HepG2 (cell line): ENCODE results near the gene COL27A1. TPM values are rescaled to one million over a fixed set of nuclear protein-coding genes. Genes with fewer than 3 reads are reported as not detected.

Experiments used
- ATAC-seq: fragments of 200-7000 bp; cut with Tn5 transposase; 3 replicates; pipeline ENCODE4 v1.9.1; 2020; ENCODE audit warnings: mild to moderate bottlenecking, moderate library complexity
- BruUV-seq: library from RNA; stranded (reverse); fragments of 400-500 nt; replicated peaks from 2 replicates; lab custom pipeline; 2021; lab: Mats Ljungman, UMichigan
- CTCF ChIA-PET: fragments of 300-600 bp; formaldehyde crosslinking; extraction: SDS; loops from one replicate; lab custom pipeline; 2021; ENCODE audit warnings: low total read pairs, inconsistent platforms, low intra/inter-chr PET ratio; lab: Yijun Ruan, JAX
- POLR2A ChIA-PET: fragments of 350-600 bp; sonication (Branson Sonifier 250); formaldehyde crosslinking; loops from one replicate; lab custom pipeline; 2020; ENCODE audit warnings: antibody characterized with exemption, inconsistent platforms; lab: Yijun Ruan, JAX
- DNase-seq: peaks from one replicate; pipeline ENCODE4 v3.0.0-alpha.2; 2015; ENCODE audit warnings: low spot score
- FAIRE-seq: peaks from 3 replicates; lab custom pipeline; 2011; peaks lifted over from hg19 to GRCh38; lab: Jason Lieb, UNC
- H2AFZ ChIP-seq: one replicate; pipeline ENCODE4 v1.6.1; 2011; ENCODE audit warnings: low read length, inconsistent platforms
- H3K27ac ChIP-seq: fragments of 300-600 bp; 3 replicates; pipeline ENCODE4 v1.8.0; 2011; ENCODE audit warnings: mixed run types, mild to moderate bottlenecking, mixed read lengths, low read length, inconsistent platforms; ENCODE audit not compliant: insufficient read depth; ENCODE audit errors: extremely low read length
- H3K27me3 ChIP-seq, 2 experiments: fragments of 200-600 bp in 1 of 2; 2 replicates in 1 of 2; 3 replicates in 1 of 2; pipeline versions ENCODE4 v1.6.0 to v1.8.0; 2011; ENCODE audit warnings: low read length in 2 of 2, mild to moderate bottlenecking in 2 of 2, moderate library complexity in 2 of 2, inconsistent platforms in 1 of 2; ENCODE audit not compliant: insufficient read depth in 2 of 2, control insufficient read depth in 1 of 2
- H3K36me3 ChIP-seq, 2 experiments: fragments of 200-600 bp in 1 of 2; replicated peaks in 1 of 2; 2 replicates in 1 of 2; 3 replicates in 1 of 2; pipeline versions ENCODE4 v1.5.1 to v1.8.0; 2011; ENCODE audit warnings: low read length in 2 of 2, inconsistent platforms in 1 of 2; ENCODE audit not compliant: insufficient read depth in 2 of 2, control insufficient read depth in 1 of 2
- H3K4me1 ChIP-seq: 2 replicates; pipeline ENCODE4 v1.5.1; 2012; ENCODE audit warnings: low read length, inconsistent platforms; ENCODE audit not compliant: insufficient read depth
- H3K4me2 ChIP-seq: 2 replicates; pipeline ENCODE4 v1.6.0; 2011; ENCODE audit warnings: low read depth, low read length, inconsistent platforms
- H3K4me3 ChIP-seq, 3 experiments: fragments of 200-600 bp in 1 of 3; sonication (generic), shearing (Covaris generic) in 1 of 3; replicated peaks in 1 of 3; 2 replicates each; pipeline ENCODE4 v1.5.1; 2011 to 2016; ENCODE audit warnings: low read length in 3 of 3, inconsistent platforms in 2 of 3, low read depth in 2 of 3, mild to moderate bottlenecking in 2 of 3, control low read depth in 1 of 3, mixed read lengths in 1 of 3; ENCODE audit not compliant: insufficient read depth in 1 of 3
- H3K79me2 ChIP-seq: one replicate; pipeline ENCODE4 v1.6.1; 2011; ENCODE audit warnings: low read length, inconsistent platforms; ENCODE audit not compliant: insufficient read depth
- H3K9ac ChIP-seq: 2 replicates; pipeline ENCODE4 v1.6.0; 2011; ENCODE audit warnings: mild to moderate bottlenecking, low read depth, low read length, inconsistent platforms; ENCODE audit not compliant: insufficient read depth
- H3K9me3 ChIP-seq: 2 replicates; pipeline ENCODE4 v1.5.1; 2012; ENCODE audit warnings: mild to moderate bottlenecking, low read length
- H4K20me1 ChIP-seq: 2 replicates; pipeline ENCODE4 v1.6.0; 2011; ENCODE audit warnings: inconsistent platforms, mild to moderate bottlenecking, low read length, moderate library complexity; ENCODE audit not compliant: insufficient read depth
- MAFF ChIP-seq: IDR thresholded peaks from 2 replicates; pipeline ENCODE4 v1.6.1; 2011; ENCODE audit warnings: low read depth, low read length, improper control_type of control experiment
- RBFOX2 ChIP-seq: fragments of 200-400 bp; formaldehyde crosslinking; IDR thresholded peaks from 2 replicates; pipeline ENCODE4 v1.6.1; 2017; ENCODE audit warnings: low read depth, mild to moderate bottlenecking, low read length
- STAT5B ChIP-seq: sonication (generic); formaldehyde crosslinking; IDR thresholded peaks from 2 replicates; pipeline ENCODE4 v1.4.0; 2020; ENCODE audit warnings: missing genetic modification reagents
- ZBTB38 ChIP-seq: sonication (generic); formaldehyde crosslinking; IDR thresholded peaks from 2 replicates; pipeline ENCODE4 v1.5.1; 2020; ENCODE audit warnings: mild to moderate bottlenecking, missing genetic modification reagents
- ZC3H4 ChIP-seq: sonication (generic); formaldehyde crosslinking; IDR thresholded peaks from 2 replicates; pipeline ENCODE4 v1.4.0; 2020; ENCODE audit warnings: missing genetic modification reagents, borderline replicate concordance
- ZFP36L1 ChIP-seq: sonication (generic); formaldehyde crosslinking; IDR thresholded peaks from 2 replicates; pipeline ENCODE4 v1.8.0; 2022; ENCODE audit warnings: mild to moderate bottlenecking, missing genetic modification reagents, moderate library complexity
- ZNF337 ChIP-seq: sonication (generic); formaldehyde crosslinking; IDR thresholded peaks from 2 replicates; pipeline ENCODE4 v1.5.1; 2020; ENCODE audit warnings: missing genetic modification reagents, low read depth, mild to moderate bottlenecking, borderline replicate concordance
- WGBS: methylation state at CpG from one replicate; pipeline ENCODE4 v1.1.6; 2017; ENCODE audit warnings: low lambda C conversion rate; 5-methylcytosine and 5-hydroxymethylcytosine counted together
- in situ Hi-C: cut with HindIII; loops from 2 replicates; pipeline ENCODE4 v1.10.0; 2017; ENCODE audit warnings: low pct_unique_long_range_greater_than_20kb; ENCODE audit not compliant: extremely low pct_ligation_motif_present
- intact Hi-C: fragments of 100-400 bp; cut with micrococcal nuclease; formaldehyde crosslinking; loops from one replicate; pipeline ENCODE4 v1.10.0; 2022; ENCODE audit not compliant: unreplicated experiment
- polyA plus RNA-seq, 8 experiments: library from polyadenylated mRNA; depleted of rRNA in 3 of 8; stranded (reverse) in 7 of 8; unstranded in 1 of 8; fragments of >200 nt; fragmentation: Illumina TruSeq in 4 of 8; extraction: Trizol in 4 of 8; gene quantifications; 2 replicates each; pipeline versions ENCODE4 v1.2.1 to v1.2.3, GENCODE V29; 2011 to 2016; ENCODE audit warnings: low read depth in 4 of 8, missing spikeins in 1 of 8, mixed read lengths in 1 of 8; ENCODE audit not compliant: insufficient read depth in 1 of 8
- total RNA-seq, 5 experiments: library from RNA; depleted of rRNA; stranded (reverse); fragments of >200 nt; fragmentation: Illumina TruSeq; extraction: Trizol; gene quantifications; 2 replicates each; pipeline ENCODE4 v1.2.3, GENCODE V29; 2016; ENCODE audit warnings: low read depth in 1 of 5
- TF ChIP-seq, protein P1 (sequence below): sonication (generic); formaldehyde crosslinking; IDR thresholded peaks from 2 replicates; pipeline ENCODE4 v1.4.0; 2020; ENCODE audit warnings: mild to moderate bottlenecking, missing genetic modification reagents
- TF ChIP-seq, protein P2 (sequence below): sonication (generic); formaldehyde crosslinking; IDR thresholded peaks from 2 replicates; pipeline ENCODE4 v1.5.1; 2020; ENCODE audit warnings: mild to moderate bottlenecking, missing genetic modification reagents, moderate library complexity

Gene COL27A1
- total and polyA plus RNA-seq, 2 of the 13 experiments (the other 11 are each of a cell fraction or from before 2014, with no cell fraction given): 71.3 to 89.1 TPM

DNA sequence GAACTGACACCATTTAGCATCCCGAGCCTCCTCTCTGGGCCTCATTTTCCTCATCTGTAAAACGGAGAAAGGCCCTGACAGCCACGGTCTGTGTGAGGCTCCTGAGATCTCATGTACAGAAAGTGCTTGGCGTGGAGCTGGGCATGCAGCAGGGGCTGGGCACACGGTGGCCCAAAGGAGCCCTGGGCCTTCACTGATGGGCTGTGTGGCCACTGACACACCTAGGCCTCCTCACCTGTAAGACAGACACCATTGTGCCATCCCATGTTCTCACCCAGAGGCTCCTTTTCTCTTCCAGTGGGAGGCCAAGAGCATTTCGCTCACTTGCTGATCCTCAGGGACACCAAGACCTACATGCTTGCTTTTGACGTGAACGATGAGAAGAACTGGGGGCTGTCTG is 169.2 kb downstream of the COL27A1 start:
- FAIRE-seq (no peak), DNase-seq (no peak), ATAC-seq (no peak)
- Histone ChIP-seq H3K36me3 (no peaks in the 10 kb centered on the region), H2AFZ (no peak overlapping the region), H3K4me1 (peaks cover 59% of the 10 kb centered on the region), H3K79me2 (peaks cover 13% of the 10 kb centered on the region), H4K20me1 (no peaks in the 10 kb centered on the region), H3K27ac (no peak overlapping the region), H3K4me3 (peak overlapping the region in 2 of 3 experiments; percentile 24 to 64; a peak in 3 of 6 replicates), H3K4me2 (peak overlapping the region; percentile 75), H3K9me3 (no peaks in the 10 kb centered on the region), H3K9ac (no peak overlapping the region; the same call in 1 of the 2 replicates), H3K27me3 (no peaks in the 10 kb centered on the region)
- TF ChIP-seq ZNF337 (CRISPR knock-in tag): no peak
- TF ChIP-seq, protein P1, sequence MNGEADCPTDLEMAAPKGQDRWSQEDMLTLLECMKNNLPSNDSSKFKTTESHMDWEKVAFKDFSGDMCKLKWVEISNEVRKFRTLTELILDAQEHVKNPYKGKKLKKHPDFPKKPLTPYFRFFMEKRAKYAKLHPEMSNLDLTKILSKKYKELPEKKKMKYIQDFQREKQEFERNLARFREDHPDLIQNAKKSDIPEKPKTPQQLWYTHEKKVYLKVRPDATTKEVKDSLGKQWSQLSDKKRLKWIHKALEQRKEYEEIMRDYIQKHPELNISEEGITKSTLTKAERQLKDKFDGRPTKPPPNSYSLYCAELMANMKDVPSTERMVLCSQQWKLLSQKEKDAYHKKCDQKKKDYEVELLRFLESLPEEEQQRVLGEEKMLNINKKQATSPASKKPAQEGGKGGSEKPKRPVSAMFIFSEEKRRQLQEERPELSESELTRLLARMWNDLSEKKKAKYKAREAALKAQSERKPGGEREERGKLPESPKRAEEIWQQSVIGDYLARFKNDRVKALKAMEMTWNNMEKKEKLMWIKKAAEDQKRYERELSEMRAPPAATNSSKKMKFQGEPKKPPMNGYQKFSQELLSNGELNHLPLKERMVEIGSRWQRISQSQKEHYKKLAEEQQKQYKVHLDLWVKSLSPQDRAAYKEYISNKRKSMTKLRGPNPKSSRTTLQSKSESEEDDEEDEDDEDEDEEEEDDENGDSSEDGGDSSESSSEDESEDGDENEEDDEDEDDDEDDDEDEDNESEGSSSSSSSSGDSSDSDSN (CRISPR knock-in tag): no peak
- no peak for TF ChIP-seq STAT5B (CRISPR knock-in tag)
- TF ChIP-seq MAFF: no peak
- 0 out of 2 replicates have a peak, but pooled peaks have one; percentile 33 for TF ChIP-seq ZC3H4
- TF ChIP-seq ZBTB38: peak; percentile 14; the same call in 1 of the 2 replicates
- TF ChIP-seq RBFOX2: 0 out of 2 replicates have a peak, but pooled peaks have one; percentile 36
- TF ChIP-seq, protein P2, sequence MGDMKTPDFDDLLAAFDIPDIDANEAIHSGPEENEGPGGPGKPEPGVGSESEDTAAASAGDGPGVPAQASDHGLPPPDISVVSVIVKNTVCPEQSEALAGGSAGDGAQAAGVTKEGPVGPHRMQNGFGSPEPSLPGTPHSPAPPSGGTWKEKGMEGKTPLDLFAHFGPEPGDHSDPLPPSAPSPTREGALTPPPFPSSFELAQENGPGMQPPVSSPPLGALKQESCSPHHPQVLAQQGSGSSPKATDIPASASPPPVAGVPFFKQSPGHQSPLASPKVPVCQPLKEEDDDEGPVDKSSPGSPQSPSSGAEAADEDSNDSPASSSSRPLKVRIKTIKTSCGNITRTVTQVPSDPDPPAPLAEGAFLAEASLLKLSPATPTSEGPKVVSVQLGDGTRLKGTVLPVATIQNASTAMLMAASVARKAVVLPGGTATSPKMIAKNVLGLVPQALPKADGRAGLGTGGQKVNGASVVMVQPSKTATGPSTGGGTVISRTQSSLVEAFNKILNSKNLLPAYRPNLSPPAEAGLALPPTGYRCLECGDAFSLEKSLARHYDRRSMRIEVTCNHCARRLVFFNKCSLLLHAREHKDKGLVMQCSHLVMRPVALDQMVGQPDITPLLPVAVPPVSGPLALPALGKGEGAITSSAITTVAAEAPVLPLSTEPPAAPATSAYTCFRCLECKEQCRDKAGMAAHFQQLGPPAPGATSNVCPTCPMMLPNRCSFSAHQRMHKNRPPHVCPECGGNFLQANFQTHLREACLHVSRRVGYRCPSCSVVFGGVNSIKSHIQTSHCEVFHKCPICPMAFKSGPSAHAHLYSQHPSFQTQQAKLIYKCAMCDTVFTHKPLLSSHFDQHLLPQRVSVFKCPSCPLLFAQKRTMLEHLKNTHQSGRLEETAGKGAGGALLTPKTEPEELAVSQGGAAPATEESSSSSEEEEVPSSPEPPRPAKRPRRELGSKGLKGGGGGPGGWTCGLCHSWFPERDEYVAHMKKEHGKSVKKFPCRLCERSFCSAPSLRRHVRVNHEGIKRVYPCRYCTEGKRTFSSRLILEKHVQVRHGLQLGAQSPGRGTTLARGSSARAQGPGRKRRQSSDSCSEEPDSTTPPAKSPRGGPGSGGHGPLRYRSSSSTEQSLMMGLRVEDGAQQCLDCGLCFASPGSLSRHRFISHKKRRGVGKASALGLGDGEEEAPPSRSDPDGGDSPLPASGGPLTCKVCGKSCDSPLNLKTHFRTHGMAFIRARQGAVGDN: peak; percentile 36; the same call in 1 of the 2 replicates
- no peak for TF ChIP-seq ZFP36L1 (CRISPR knock-in tag)
- POLR2A ChIA-PET: interaction anchor here (0.9 to 1.2 kb wide), 2 partner anchors 242 to 243 kb away, joined by 4 read pairs; no protein-coding TSS in a partner anchor
- CTCF ChIA-PET: no interaction called here
- intact Hi-C loops (no loop called here), in situ Hi-C loops (no loop called here)
- no TSS peak for BruUV-seq
- WGBS: 93% methylated on average over 5 of the region's 8 CpGs
